Adrenal gland (tissue), 12 donors: ENCODE results near the gene TTLL10. TPM values are rescaled to one million over a fixed set of nuclear protein-coding genes. Genes with fewer than 3 reads are reported as not detected.

Source experiments
- DNase-seq, 7 donors: peaks; one replicate each; pipeline ENCODE4 v3.0.0-alpha.2; 2019 to 2020
- H3K27ac ChIP-seq, 5 donors: fragments of 200-600 bp; sonication (generic) in 4 of 5; 1 replicate in 3 of 5; 2 replicates in 2 of 5; pipeline versions ENCODE4 v1.5.1 to v1.8.0; 2016 to 2020; ENCODE audit warnings: mild to moderate bottlenecking in 1 of 5
- H3K27me3 ChIP-seq: fragments of 200-600 bp; 2 replicates; pipeline ENCODE4 v1.8.0; 2021
- H3K36me3 ChIP-seq, 2 donors: fragments of 200-600 bp; replicated peaks in 1 of 2; 1 replicate in 1 of 2; 2 replicates in 1 of 2; pipeline versions ENCODE4 v1.5.1 to v1.8.0; 2018 to 2022
- H3K4me1 ChIP-seq, 2 donors: fragments of 200-600 bp; replicated peaks in 1 of 2; 1 replicate in 1 of 2; 2 replicates in 1 of 2; pipeline versions ENCODE4 v1.5.1 to v1.8.0; 2018 to 2021
- H3K4me3 ChIP-seq, 4 donors: fragments of 200-600 bp; sonication (generic) in 3 of 4; one replicate each; pipeline ENCODE4 v1.5.1; 2016 to 2018
- H3K9me3 ChIP-seq, 3 donors: fragments of 200-600 bp; sonication (generic) in 1 of 3; replicated peaks in 1 of 3; 1 replicate in 2 of 3; 2 replicates in 1 of 3; pipeline versions ENCODE4 v1.5.1 to v1.8.0; 2016 to 2021
- CTCF ChIP-seq, 6 experiments: fragments of 450-650 bp in 4 of 6; fragments of 200-600 bp in 2 of 6; sonication (generic) in 1 of 6; IDR thresholded peaks; 1 replicate in 5 of 6; 2 replicates in 1 of 6; pipeline versions ENCODE4 v1.5.1 to v1.8.0; 2016 to 2021; ENCODE audit warnings: antibody characterized with exemption in 6 of 6, mild to moderate bottlenecking in 2 of 6, moderate library complexity in 1 of 6
- POLR2A ChIP-seq, 2 donors: fragments of 450-650 bp; IDR thresholded peaks; one replicate each; pipeline ENCODE4 v1.6.1; 2017; ENCODE audit warnings: antibody characterized with exemption in 2 of 2, mild to moderate bottlenecking in 2 of 2, moderate library complexity in 1 of 2
- WGBS, 4 donors: extraction: QIAGEN DNeasy Blood & Tissue Kit in 2 of 4; methylation state at CpG; one replicate each; pipeline versions ENCODE4 v1.1.5 to v1.1.7; 2013 to 2017; 5-methylcytosine and 5-hydroxymethylcytosine counted together
- intact Hi-C, 2 donors: fragments of 100-400 bp; cut with DNase I; formaldehyde crosslinking; loops; one replicate each; pipeline versions ENCODE4 v1.14.1 to v1.15.0; 2022 to 2023
- polyA plus RNA-seq, 3 donors: library from polyadenylated mRNA; stranded (reverse); fragments of 200-250 nt in 2 of 3; fragments of 350-450 nt in 1 of 3; fragmentation: Illumina TruSeq in 1 of 3; extraction: RNeasy Lipid Tissue Mini Kit (QIAGEN cat#74804) in 1 of 3; gene quantifications; one replicate each; pipeline ENCODE4 v1.2.3, GENCODE V29; 2013 to 2014
- total RNA-seq, 9 donors: library from RNA; depleted of rRNA in 4 of 9; stranded (reverse); fragments of >200 nt in 4 of 9; fragments of 120-200 nt in 1 of 9; fragmentation: NEBNext Ultra II Directional in 1 of 9; extraction: Animal tissue kit (Norgen Biotek cat#: 25700) in 1 of 9; gene quantifications; one replicate each; pipeline versions ENCODE4 v1.1.0 to v1.2.4, GENCODE V29; 2013 to 2023
- donor health status: healthy with polysubstance abuse.
- donor health status: Bipolar disorder and iron deficiency.
- donor health status: DM: yes; HTN: yes; CAD: no.
- donor health status: DM: no; HTN: no; CAD: no.
- donor health status: DM: no; HTN: no; CAD: no.
- donor health status: DM: yes; HTN: yes; CAD: no.

TTLL10 gene
- total and polyA plus RNA-seq, 12 donors, result 0.32 to 0.44 TPM; not detected in 10

GRCh38 chr1:1135339-1136136 lies 38.1 kb upstream of the TTLL10 start:
- no peak overlapping the region for H3K27ac ChIP-seq

GRCh38 chr1:1136547-1137230 lies 37.0 kb upstream of the TTLL10 start:
- H3K27me3 ChIP-seq, result peaks cover 12% of the 10 kb centered on the region

More at GRCh38 chr1:1135339-1136136, 38.1 kb upstream of the TTLL10 start:
- H3K9me3 ChIP-seq, result no peaks in the 10 kb centered on the region
- 78 to 88% (median 87%) methylated on average over 17 to 20 of the region's 20 CpGs for WGBS, 4 donors
- intact Hi-C loops, result no loop called here
- no peaks in the 10 kb centered on the region for H3K36me3 ChIP-seq
- DNase-seq, result no peak
- TF ChIP-seq CTCF (IDR thresholded peaks at IDR 0.05) (no peak), POLR2A (IDR thresholded peaks at IDR 0.05) (no peak)
- H3K27me3 ChIP-seq, result peaks cover 12% of the 10 kb centered on the region
- H3K4me1 ChIP-seq, result no peaks in the 10 kb centered on the region
- no peak overlapping the region for H3K4me3 ChIP-seq

GRCh38 chr1:1137256-1138045 lies 36.2 kb upstream of the TTLL10 start:
- Histone ChIP-seq H3K36me3 (no peaks in the 10 kb centered on the region), H3K27ac (no peak overlapping the region), H3K9me3 (no peaks in the 10 kb centered on the region), H3K4me3 (no peak overlapping the region), H3K27me3 (peaks cover 12% of the 10 kb centered on the region), H3K4me1 (no peaks in the 10 kb centered on the region)
- intact Hi-C loops, result no loop called here
- no peak for DNase-seq
- WGBS, 4 donors, result 18 to 43% (median 30%) methylated on average over 10 to 36 of the region's 36 CpGs
- no peak for TF ChIP-seq CTCF (IDR thresholded peaks at IDR 0.05)
- no peak for TF ChIP-seq POLR2A (IDR thresholded peaks at IDR 0.05)

More at GRCh38 chr1:1136547-1137230, 37.0 kb upstream of the TTLL10 start:
- TF ChIP-seq CTCF (IDR thresholded peaks at IDR 0.05) (no peak), POLR2A (IDR thresholded peaks at IDR 0.05) (no peak)
- H3K36me3 ChIP-seq, result no peaks in the 10 kb centered on the region
- H3K4me1 ChIP-seq, result no peaks in the 10 kb centered on the region
- intact Hi-C loops, result no loop called here
- H3K4me3 ChIP-seq, result no peak overlapping the region
- H3K9me3 ChIP-seq, result no peaks in the 10 kb centered on the region
- no peak for DNase-seq
- H3K27ac ChIP-seq, result no peak overlapping the region
- WGBS, 4 donors, result 10 to 33% (median 26%) methylated on average over 4 to 48 of the region's 48 CpGs

GRCh38 chr1:1140673-1141072 lies 33.0 kb upstream of the TTLL10 start:
- TF ChIP-seq POLR2A (IDR thresholded peaks at IDR 0.05), result no peak
- no peak for TF ChIP-seq CTCF (IDR thresholded peaks at IDR 0.05)
- 49 to 57% (median 54%) methylated on average over 14 to 18 of the region's 18 CpGs for WGBS, 4 donors
- Histone ChIP-seq H3K36me3 (no peaks in the 10 kb centered on the region), H3K4me1 (no peaks in the 10 kb centered on the region), H3K9me3 (no peaks in the 10 kb centered on the region), H3K4me3 (no peak overlapping the region), H3K27me3 (peaks cover 12% of the 10 kb centered on the region), H3K27ac (no peak overlapping the region)
- intact Hi-C loops, result no loop called here
- DNase-seq, result no peak
